GM23248 (cell line): ENCODE results near the gene SORL1-AS1.
A peak's percentile ranks its signal among the peaks of the same experiment; 100 is the strongest.

Experiments used
- DNase-seq: peaks from one replicate; pipeline ENCODE4 v3.0.0-alpha.2; 2015
- H2AFZ ChIP-seq: fragments of 200-600 bp; sonication (generic); 2 replicates; pipeline ENCODE4 v1.6.1; 2016; ENCODE audit warnings: antibody characterized with exemption
- H3F3A ChIP-seq: fragments of 200-600 bp; sonication (generic); 2 replicates; pipeline ENCODE4 v1.6.1; 2016; ENCODE audit warnings: mild to moderate bottlenecking, antibody characterized with exemption, mixed run types; ENCODE audit not compliant: insufficient read depth
- H3K27ac ChIP-seq: fragments of 200-600 bp; sonication (generic); 2 replicates; pipeline ENCODE4 v1.5.1; 2016; ENCODE audit warnings: mild to moderate bottlenecking
- H3K27me3 ChIP-seq: fragments of 200-600 bp; sonication (generic); replicated peaks from 2 replicates; pipeline ENCODE4 v1.6.1; 2016; ENCODE audit warnings: mild to moderate bottlenecking; ENCODE audit not compliant: insufficient read depth
- H3K36me3 ChIP-seq: fragments of 200-600 bp; sonication (generic); 2 replicates; pipeline ENCODE4 v1.6.1; 2016; ENCODE audit warnings: low read depth, mild to moderate bottlenecking
- H3K4me1 ChIP-seq: fragments of 200-600 bp; sonication (generic); 2 replicates; pipeline ENCODE4 v1.6.1; 2016; ENCODE audit warnings: mild to moderate bottlenecking; ENCODE audit not compliant: insufficient read depth
- H3K4me2 ChIP-seq: fragments of 200-600 bp; sonication (generic); one replicate; pipeline ENCODE4 v1.6.1; 2016; ENCODE audit warnings: mild to moderate bottlenecking; ENCODE audit not compliant: unreplicated experiment
- H3K4me3 ChIP-seq: fragments of 200-600 bp; sonication (generic); 2 replicates; pipeline ENCODE4 v1.5.1; 2016; ENCODE audit warnings: mild to moderate bottlenecking
- H3K79me2 ChIP-seq: fragments of 200-600 bp; sonication (generic); 2 replicates; pipeline ENCODE4 v1.6.1; 2016; ENCODE audit warnings: mild to moderate bottlenecking; ENCODE audit not compliant: insufficient read depth
- H3K9ac ChIP-seq: fragments of 200-600 bp; sonication (generic); 2 replicates; pipeline ENCODE4 v1.6.1; 2016; ENCODE audit warnings: mild to moderate bottlenecking
- H3K9me2 ChIP-seq: fragments of 200-600 bp; sonication (generic); 2 replicates; pipeline ENCODE4 v1.6.1; 2016; ENCODE audit warnings: mixed run types, mild to moderate bottlenecking, moderate library complexity; ENCODE audit not compliant: insufficient read depth
- H3K9me3 ChIP-seq: fragments of 200-600 bp; sonication (generic); one replicate; pipeline ENCODE4 v1.6.1; 2017; ENCODE audit warnings: low read depth
- H4K20me1 ChIP-seq: fragments of 200-600 bp; sonication (generic); 2 replicates; pipeline ENCODE4 v1.6.0; 2016; ENCODE audit not compliant: insufficient read depth
- EZH2 ChIP-seq: fragments of 200-600 bp; sonication (generic); IDR thresholded peaks from 2 replicates; pipeline ENCODE4 v1.6.1; 2018; ENCODE audit warnings: antibody characterized with exemption, mild to moderate bottlenecking; ENCODE audit not compliant: insufficient read depth, poor library complexity, severe bottlenecking
- EZH2phosphoT487 ChIP-seq: fragments of 200-600 bp; sonication (generic); IDR thresholded peaks from 2 replicates; pipeline ENCODE4 v1.6.1; 2018; ENCODE audit warnings: antibody characterized with exemption, moderate library complexity, mild to moderate bottlenecking, low read depth; ENCODE audit not compliant: insufficient read depth
- WGBS, 2 experiments: methylation state at CpG; one replicate each; pipeline ENCODE4 v1.1.6; 2015 to 2017; ENCODE audit warnings: low lambda C conversion rate in 2 of 2, low coverage in 1 of 2; ENCODE audit errors: missing lambda C conversion rate in 2 of 2; 5-methylcytosine and 5-hydroxymethylcytosine counted together
- in situ Hi-C: fragments of 300-500 bp; cut with MboI; formaldehyde crosslinking; loops from 2 replicates; pipeline ENCODE4 v1.15.0; 2020

The SORL1-AS1 gene

DNA sequence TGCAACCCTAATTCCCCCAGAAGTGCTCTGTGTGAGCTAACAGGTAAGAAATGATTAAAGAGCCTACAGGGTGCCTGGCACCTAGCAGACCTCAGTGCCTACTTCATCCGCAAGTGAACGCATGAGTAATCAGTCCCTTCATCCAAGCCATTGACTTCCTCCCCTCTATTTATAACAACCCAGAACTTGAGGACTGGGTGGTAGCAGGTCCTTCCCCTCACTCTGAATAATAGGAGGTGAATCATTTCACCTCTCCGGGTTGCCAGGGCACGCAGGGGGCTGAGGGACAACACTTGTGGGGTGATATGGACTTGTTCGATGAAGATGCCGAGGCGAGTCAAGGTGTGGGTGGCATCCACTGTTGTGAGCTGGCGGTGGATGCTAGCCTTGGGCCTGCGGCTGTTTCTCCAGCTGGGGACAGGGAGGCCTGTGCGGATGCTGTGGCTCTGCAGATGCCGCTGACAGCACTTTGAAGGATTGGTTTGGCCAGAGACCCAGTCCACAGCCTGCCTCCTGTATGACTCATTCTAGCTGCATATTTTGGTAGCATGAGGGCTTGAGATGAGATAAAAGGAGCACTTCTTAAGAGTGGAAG lies 11.7 kb upstream of the SORL1-AS1 start:
- Histone ChIP-seq H3K36me3 (no peaks in the 10 kb centered on the region), H3K4me2 (peak overlapping the region; percentile 55), H3F3A (peaks cover 40% of the 10 kb centered on the region), H3K27ac (0 out of 2 replicates have a peak overlapping the region, but pooled peaks have one; percentile 1), H3K79me2 (no peaks in the 10 kb centered on the region), H3K4me3 (no peak overlapping the region), H3K9ac (no peak overlapping the region), H2AFZ (no peak overlapping the region), H3K4me1 (peaks cover 40% of the 10 kb centered on the region), H4K20me1 (no peaks in the 10 kb centered on the region), H3K27me3 (no peaks in the 10 kb centered on the region), H3K9me3 (no peaks in the 10 kb centered on the region), H3K9me2 (no peaks in the 10 kb centered on the region)
- in situ Hi-C loops = no loop called here
- peak; percentile 90 for DNase-seq
- TF ChIP-seq EZH2phosphoT487 (no peak), EZH2 (no peak)
- 4 to 6% methylated on average over 11 of the region's 11 CpGs for WGBS, 2 experiments

DNA sequence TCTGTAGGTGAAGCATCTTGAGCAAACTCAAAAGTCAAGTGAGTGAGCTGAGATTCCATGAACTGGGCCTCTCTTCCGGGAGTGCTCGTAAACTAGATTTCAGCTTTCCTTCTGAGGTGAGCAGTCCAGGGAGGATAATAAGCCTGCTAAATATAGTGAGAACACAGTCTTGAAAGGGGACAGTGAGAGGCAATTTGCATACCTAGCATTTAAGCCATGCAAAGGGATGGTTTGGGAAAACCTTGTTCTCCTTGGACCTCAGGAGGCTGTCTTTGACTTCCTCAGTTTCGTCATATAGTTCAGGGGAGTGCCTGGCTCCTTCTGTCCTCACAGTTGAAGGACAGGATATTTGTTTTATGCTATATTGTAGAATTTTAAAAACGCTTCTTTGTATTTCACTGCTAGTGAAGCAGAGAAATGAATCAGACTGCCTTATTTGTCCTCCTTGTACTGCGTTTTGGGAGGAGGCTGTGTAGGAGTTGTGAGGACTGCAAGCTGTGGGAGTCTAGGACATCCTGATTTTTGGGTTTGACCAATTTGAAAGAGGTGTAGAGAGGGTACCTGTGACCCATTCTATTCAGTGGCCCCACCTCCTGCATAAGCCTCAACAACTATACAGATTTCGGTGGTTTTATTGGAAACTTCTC lies 11.0 kb upstream of the SORL1-AS1 start:
- no peaks in the 10 kb centered on the region for H3K9me3 ChIP-seq
- H3K36me3 ChIP-seq = no peaks in the 10 kb centered on the region
- 0 out of 2 replicates have a peak overlapping the region, but pooled peaks have one; percentile 1 for H3K27ac ChIP-seq
- H3K27me3 ChIP-seq = 0 out of 2 replicates have a peak, but pooled peaks cover 4% of the 10 kb centered on the region
- in situ Hi-C loops = no loop called here
- no peaks in the 10 kb centered on the region for H3K9me2 ChIP-seq
- WGBS, 2 experiments = 96 to 97% methylated on average over 6 of the region's 6 CpGs
- no peak overlapping the region for H3K9ac ChIP-seq
- peaks cover 40% of the 10 kb centered on the region for H3K4me1 ChIP-seq
- H3K4me3 ChIP-seq = no peak overlapping the region
- no peak overlapping the region for H2AFZ ChIP-seq
- TF ChIP-seq EZH2phosphoT487 (no peak), EZH2 (no peak)
- H3K79me2 ChIP-seq = no peaks in the 10 kb centered on the region
- H4K20me1 ChIP-seq = no peaks in the 10 kb centered on the region
- no peak overlapping the region for H3K4me2 ChIP-seq
- peaks cover 40% of the 10 kb centered on the region for H3F3A ChIP-seq
- DNase-seq = no peak

- no peak overlapping the region for H3K27ac ChIP-seq
- no peak for DNase-seq
- 94 to 95% methylated on average over 7 of the region's 7 CpGs for WGBS, 2 experiments
- no peaks in the 10 kb centered on the region for H4K20me1 ChIP-seq
- H3K36me3 ChIP-seq = no peaks in the 10 kb centered on the region
- in situ Hi-C loops = no loop called here
- 0 out of 2 replicates have a peak, but pooled peaks cover 8% of the 10 kb centered on the region for H3K27me3 ChIP-seq
- H3K4me3 ChIP-seq = no peak overlapping the region
- H3F3A ChIP-seq = peaks cover 36% of the 10 kb centered on the region
- no peak overlapping the region for H3K4me2 ChIP-seq
- no peaks in the 10 kb centered on the region for H3K79me2 ChIP-seq
- TF ChIP-seq EZH2 (no peak), EZH2phosphoT487 (no peak)
- no peaks in the 10 kb centered on the region for H3K9me3 ChIP-seq
- H3K9ac ChIP-seq = no peak overlapping the region
- no peak overlapping the region for H2AFZ ChIP-seq
- H3K9me2 ChIP-seq = no peaks in the 10 kb centered on the region
- H3K4me1 ChIP-seq = peaks cover 26% of the 10 kb centered on the region
Observed at GRCh38 chr11:121461843-121462242, 9.1 kb upstream of the SORL1-AS1 start.

GRCh38 chr11:121460941-121461514 lies 8.3 kb upstream of the SORL1-AS1 start:
- WGBS, 2 experiments = 78% methylated on average over 4 of the region's 4 CpGs
- in situ Hi-C loops = no loop called here

More at GRCh38 chr11:121460941-121461514, 8.3 kb upstream of the SORL1-AS1 start:
- no peaks in the 10 kb centered on the region for H4K20me1 ChIP-seq
- H3K9me3 ChIP-seq = no peaks in the 10 kb centered on the region
- H2AFZ ChIP-seq = no peak overlapping the region
- H3K27ac ChIP-seq = no peak overlapping the region
- peaks cover 29% of the 10 kb centered on the region for H3F3A ChIP-seq
- H3K4me3 ChIP-seq = no peak overlapping the region
- no peak overlapping the region for H3K9ac ChIP-seq
- H3K9me2 ChIP-seq = no peaks in the 10 kb centered on the region
- H3K4me2 ChIP-seq = no peak overlapping the region
- H3K4me1 ChIP-seq = peaks cover 19% of the 10 kb centered on the region
- no peaks in the 10 kb centered on the region for H3K36me3 ChIP-seq
- DNase-seq = no peak
- 0 out of 2 replicates have a peak, but pooled peaks cover 12% of the 10 kb centered on the region for H3K27me3 ChIP-seq
- no peaks in the 10 kb centered on the region for H3K79me2 ChIP-seq
- TF ChIP-seq EZH2phosphoT487 (no peak), EZH2 (no peak)
